Measurements from ENCODE around the gene CLMN.

The CLMN gene

GRCh38 chr14:95309261-95310051 is 10.3 kb downstream of the CLMN start:
- H3K27me3 ChIP-seq (ENCODE audit: insufficient read depth, low read depth, severe bottlenecking): no peaks in the 10 kb centered on the region
- H3K9me3 ChIP-seq (ENCODE audit: severe bottlenecking): peaks cover 17% of the 10 kb centered on the region
- H3K4me3 ChIP-seq (ENCODE audit: low read depth, low read length): no peak overlapping the region
- H3K27ac ChIP-seq: no peak overlapping the region
- H3K36me3 ChIP-seq: peaks cover 9% of the 10 kb centered on the region
- no peak for TF ChIP-seq CTCF (IDR thresholded peaks at IDR 0.05; ENCODE audit: low read depth, low read length)
- DNase-seq: no peak

GRCh38 chr14:95308073-95308472 is 11.6 kb downstream of the CLMN start:
- Histone ChIP-seq H3K27ac (no peak overlapping the region), H3K9me3 (ENCODE audit: severe bottlenecking) (peaks cover 17% of the 10 kb centered on the region), H3K36me3 (peaks cover 9% of the 10 kb centered on the region), H3K4me3 (ENCODE audit: low read depth, low read length) (no peak overlapping the region), H3K27me3 (ENCODE audit: insufficient read depth, low read depth, severe bottlenecking) (no peaks in the 10 kb centered on the region)
- TF ChIP-seq CTCF (IDR thresholded peaks at IDR 0.05; ENCODE audit: low read depth, low read length): no peak
- no peak for DNase-seq

DNA sequence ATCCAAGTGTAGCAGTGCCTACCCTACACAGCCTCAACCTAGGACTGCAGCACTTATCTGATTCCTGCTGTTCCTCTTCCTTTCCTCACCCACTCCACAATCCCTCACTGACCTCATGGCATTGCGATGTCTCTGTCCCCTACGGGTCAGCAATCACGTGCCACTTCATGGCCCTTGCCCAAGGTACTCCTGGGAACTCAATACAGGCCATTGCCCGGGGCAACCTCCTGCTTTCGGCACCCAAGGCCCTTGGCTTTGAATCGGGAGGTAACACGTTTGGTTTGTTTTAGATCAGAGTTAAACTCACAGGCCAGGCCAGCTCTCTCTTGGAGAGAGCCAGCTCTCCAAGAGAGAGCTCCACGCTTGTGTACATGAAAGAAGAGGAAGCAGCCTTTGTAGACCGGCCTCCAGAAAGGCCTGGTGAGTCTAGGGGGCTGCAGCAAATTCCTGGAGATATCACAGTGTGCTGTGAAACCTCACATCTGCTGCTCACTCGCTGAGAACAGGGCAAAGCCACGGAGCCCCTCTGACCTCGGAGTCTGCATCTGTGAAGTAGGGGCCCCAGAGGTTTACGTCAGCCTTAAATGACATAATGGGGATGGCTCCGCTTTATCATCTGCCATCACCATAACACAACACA is 12.2 kb downstream of the CLMN start:
- H3K36me3 ChIP-seq: peaks cover 9% of the 10 kb centered on the region
- H3K9me3 ChIP-seq (ENCODE audit: severe bottlenecking): peaks cover 17% of the 10 kb centered on the region
- no peak for TF ChIP-seq CTCF (IDR thresholded peaks at IDR 0.05; ENCODE audit: low read depth, low read length)
- DNase-seq: no peak
- no peak overlapping the region for H3K27ac ChIP-seq
- no peak overlapping the region for H3K4me3 ChIP-seq (ENCODE audit: low read depth, low read length)
- no peaks in the 10 kb centered on the region for H3K27me3 ChIP-seq (ENCODE audit: insufficient read depth, low read depth, severe bottlenecking)

DNA sequence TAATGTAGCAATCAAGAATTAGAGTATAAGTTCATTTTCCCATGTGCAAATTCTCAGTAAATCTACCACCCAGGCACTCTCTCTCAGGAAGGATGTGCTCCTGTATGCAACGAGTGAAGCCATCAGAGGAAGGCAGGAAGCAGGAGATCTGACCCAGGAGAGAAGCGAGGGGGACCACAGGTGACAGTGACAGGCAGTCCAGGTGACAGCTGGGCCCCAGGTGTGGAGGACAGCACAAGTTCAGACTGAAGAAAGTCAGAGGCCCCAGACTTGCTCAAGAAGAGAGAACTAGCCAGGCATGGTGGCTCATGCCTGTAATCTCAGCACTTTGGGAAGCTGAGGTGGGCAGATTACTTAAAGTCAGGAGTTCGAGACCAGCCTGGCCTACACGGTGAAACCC is 13.8 kb downstream of the CLMN start:
- H3K36me3 ChIP-seq: peaks cover 9% of the 10 kb centered on the region
- H3K9me3 ChIP-seq (ENCODE audit: severe bottlenecking): peaks cover 17% of the 10 kb centered on the region
- H3K27me3 ChIP-seq (ENCODE audit: insufficient read depth, low read depth, severe bottlenecking): no peaks in the 10 kb centered on the region
- H3K27ac ChIP-seq: no peak overlapping the region
- no peak for DNase-seq
- no peak overlapping the region for H3K4me3 ChIP-seq (ENCODE audit: low read depth, low read length)
- no peak for TF ChIP-seq CTCF (IDR thresholded peaks at IDR 0.05; ENCODE audit: low read depth, low read length)

DNA sequence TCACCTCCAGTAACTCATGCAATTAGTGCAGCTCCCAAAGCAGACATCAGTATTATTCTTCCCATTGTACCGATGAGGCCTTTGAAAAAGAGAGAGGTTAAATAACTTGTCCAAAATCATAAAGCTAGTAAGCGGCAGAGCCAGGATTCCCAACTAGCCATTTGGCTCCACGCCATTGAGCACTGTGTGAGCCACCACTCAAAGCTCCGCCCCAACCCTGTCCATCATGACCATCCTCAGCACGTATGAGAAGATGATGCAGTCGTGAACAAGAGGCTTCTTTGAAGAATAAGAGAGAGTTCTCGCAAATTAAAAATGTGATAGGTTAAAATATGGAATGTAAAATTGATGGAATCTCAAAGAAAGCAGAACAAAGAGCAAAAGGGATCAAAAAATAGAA is 14.6 kb downstream of the CLMN start:
- Histone ChIP-seq H3K27me3 (ENCODE audit: insufficient read depth, low read depth, severe bottlenecking) (no peaks in the 10 kb centered on the region), H3K9me3 (ENCODE audit: severe bottlenecking) (peaks cover 17% of the 10 kb centered on the region), H3K36me3 (peaks cover 9% of the 10 kb centered on the region), H3K4me3 (ENCODE audit: low read depth, low read length) (no peak overlapping the region), H3K27ac (no peak overlapping the region)
- no peak for DNase-seq
- TF ChIP-seq CTCF (IDR thresholded peaks at IDR 0.05; ENCODE audit: low read depth, low read length): no peak

All from WERI-Rb-1 (cell line).